ENCODE results near the gene ECM2.

DNA sequence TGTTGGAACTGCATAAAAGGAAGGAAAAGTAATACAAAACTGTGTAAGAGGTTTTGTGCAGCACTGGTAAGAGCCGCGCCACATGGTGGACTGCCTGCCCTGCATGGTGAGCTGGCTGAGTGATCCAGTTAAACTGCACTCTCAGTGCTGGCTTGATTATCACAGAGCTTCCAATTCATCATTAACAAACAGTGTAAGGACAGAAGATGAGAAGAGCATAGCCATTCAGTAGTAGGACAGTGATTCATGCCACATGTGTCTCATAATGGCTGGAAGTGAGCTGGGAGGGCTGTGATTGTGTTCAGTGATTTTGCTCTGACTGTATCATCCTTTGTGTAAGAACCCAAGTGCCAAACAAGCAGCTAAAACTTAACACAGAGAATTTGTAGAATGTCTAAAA, 67.6 kb downstream of the ECM2 start:
- TF ChIP-seq, protein P1, sequence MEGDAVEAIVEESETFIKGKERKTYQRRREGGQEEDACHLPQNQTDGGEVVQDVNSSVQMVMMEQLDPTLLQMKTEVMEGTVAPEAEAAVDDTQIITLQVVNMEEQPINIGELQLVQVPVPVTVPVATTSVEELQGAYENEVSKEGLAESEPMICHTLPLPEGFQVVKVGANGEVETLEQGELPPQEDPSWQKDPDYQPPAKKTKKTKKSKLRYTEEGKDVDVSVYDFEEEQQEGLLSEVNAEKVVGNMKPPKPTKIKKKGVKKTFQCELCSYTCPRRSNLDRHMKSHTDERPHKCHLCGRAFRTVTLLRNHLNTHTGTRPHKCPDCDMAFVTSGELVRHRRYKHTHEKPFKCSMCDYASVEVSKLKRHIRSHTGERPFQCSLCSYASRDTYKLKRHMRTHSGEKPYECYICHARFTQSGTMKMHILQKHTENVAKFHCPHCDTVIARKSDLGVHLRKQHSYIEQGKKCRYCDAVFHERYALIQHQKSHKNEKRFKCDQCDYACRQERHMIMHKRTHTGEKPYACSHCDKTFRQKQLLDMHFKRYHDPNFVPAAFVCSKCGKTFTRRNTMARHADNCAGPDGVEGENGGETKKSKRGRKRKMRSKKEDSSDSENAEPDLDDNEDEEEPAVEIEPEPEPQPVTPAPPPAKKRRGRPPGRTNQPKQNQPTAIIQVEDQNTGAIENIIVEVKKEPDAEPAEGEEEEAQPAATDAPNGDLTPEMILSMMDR (IDR thresholded peaks at IDR 0.05), result no peak
- TF ChIP-seq POLR2A (IDR thresholded peaks at IDR 0.05), result no peak

All from Peyer's patch (tissue), 4 donors.